GM19240 (cell line): ENCODE data around the gene TBC1D25.

Source experiments
- DNase-seq: peaks from one replicate; pipeline ENCODE4 v3.0.0; 2011; ENCODE audit warnings: low spot score; ENCODE audit not compliant: insufficient read length

Gene TBC1D25

GRCh38 chrX:48599341-48599740, 59.8 kb downstream of the TBC1D25 start:
- no peak for DNase-seq

- no peak for DNase-seq
Measured at GRCh38 chrX:48600226-48600625, 60.7 kb downstream of the TBC1D25 start.

- DNase-seq = no peak
Measured at GRCh38 chrX:48601741-48602394, 62.4 kb downstream of the TBC1D25 start.

GRCh38 chrX:48604701-48605100, 65.2 kb downstream of the TBC1D25 start:
- no peak for DNase-seq

- no peak for DNase-seq
Measured at GRCh38 chrX:48606091-48606490, 66.6 kb downstream of the TBC1D25 start.

GRCh38 chrX:48611703-48612102, 72.2 kb downstream of the TBC1D25 start:
- DNase-seq = no peak
